Measurements from ENCODE around the gene FRMD4A. TPM values are rescaled to one million over a fixed set of nuclear protein-coding genes. Genes with fewer than 3 reads are reported as not detected.
"Not testable (repeated sequence)": the region's sequence is repeated elsewhere in the genome, so short reads cannot be mapped to it uniquely, and the experiment has no call there.

The FRMD4A gene
- total RNA-seq, 1 donor from 2014 or later = 20.2 TPM

- H4K20me1 ChIP-seq (ENCODE audit: low read depth) = no peaks in the 10 kb centered on the region
- TF ChIP-seq CTCF (IDR thresholded peaks at IDR 0.05) = no peak
- no peak for TF ChIP-seq EZH2 (IDR thresholded peaks at IDR 0.05)
- TF ChIP-seq EZH2phosphoT487 (IDR thresholded peaks at IDR 0.05) = no peak
- H3K36me3 Mint-ChIP-seq = no peaks in the 10 kb centered on the region
These were observed 94.4 kb downstream of the FRMD4A start for GRCh38 chr10:14236341-14236740.

GRCh38 chr10:14235566-14236195, 95.0 kb downstream of the FRMD4A start:
- Histone ChIP-seq H3K4me2 (no peak overlapping the region), H3K27me3 (peaks cover 3% of the 10 kb centered on the region), H3K9me3 (ENCODE audit: low read depth) (no peaks in the 10 kb centered on the region), H3K36me3 (no peaks in the 10 kb centered on the region), H4K20me1 (ENCODE audit: low read depth) (no peaks in the 10 kb centered on the region), H2AFZ (replicated peaks) (no peak overlapping the region), H3K4me1 (peaks cover 3% of the 10 kb centered on the region), H3K27ac (no peak overlapping the region), H3K9ac (no peak overlapping the region), H3K4me3 (no peak overlapping the region), H3F3A (ENCODE audit: low read depth) (peaks cover 4% of the 10 kb centered on the region), H3K79me2 (ENCODE audit: low read depth) (no peaks in the 10 kb centered on the region)
- TF ChIP-seq EZH2phosphoT487 (IDR thresholded peaks at IDR 0.05) (no peak), EZH2 (IDR thresholded peaks at IDR 0.05) (no peak), CTCF (IDR thresholded peaks at IDR 0.05) (no peak)
- no peak for DNase-seq (ENCODE audit: low spot score)
- peak overlapping the region; percentile 55 for H3K27ac Mint-ChIP-seq
- peaks cover 8% of the 10 kb centered on the region for H3K9me3 Mint-ChIP-seq
- no peak overlapping the region for H3K4me3 Mint-ChIP-seq
- no peaks in the 10 kb centered on the region for H3K36me3 Mint-ChIP-seq
- H3K27me3 Mint-ChIP-seq (ENCODE audit: insufficient read depth, low read depth) = peaks cover 15% of the 10 kb centered on the region
- peaks cover 34% of the 10 kb centered on the region for H3K4me1 Mint-ChIP-seq

More at GRCh38 chr10:14236341-14236740, 94.4 kb downstream of the FRMD4A start:
- peaks cover 3% of the 10 kb centered on the region for H3K27me3 ChIP-seq
- no peak overlapping the region for H3K4me3 ChIP-seq
- H3K9me3 ChIP-seq (ENCODE audit: low read depth) = no peaks in the 10 kb centered on the region
- no peaks in the 10 kb centered on the region for H3K79me2 ChIP-seq (ENCODE audit: low read depth)
- H3K9me3 Mint-ChIP-seq = peaks cover 6% of the 10 kb centered on the region
- no peaks in the 10 kb centered on the region for H3K36me3 ChIP-seq
- peaks cover 11% of the 10 kb centered on the region for H3K27me3 Mint-ChIP-seq (ENCODE audit: insufficient read depth, low read depth)
- no peak overlapping the region for H2AFZ ChIP-seq (replicated peaks)
- no peak overlapping the region for H3K4me2 ChIP-seq
- H3K27ac ChIP-seq = no peak overlapping the region
- no peak overlapping the region for H3K4me3 Mint-ChIP-seq
- H3K9ac ChIP-seq = no peak overlapping the region
- peaks cover 3% of the 10 kb centered on the region for H3K4me1 ChIP-seq
- peaks cover 40% of the 10 kb centered on the region for H3K4me1 Mint-ChIP-seq
- DNase-seq (ENCODE audit: low spot score) = no peak
- H3K27ac Mint-ChIP-seq = no peak overlapping the region
- H3F3A ChIP-seq (ENCODE audit: low read depth) = peaks cover 4% of the 10 kb centered on the region

GRCh38 chr10:14233566-14233965, 97.2 kb downstream of the FRMD4A start:
- DNase-seq (ENCODE audit: low spot score) = no peak
- no peak overlapping the region for H3K27ac ChIP-seq

GRCh38 chr10:14228798-14229197, 101.9 kb downstream of the FRMD4A start:
- H3K9me3 ChIP-seq (ENCODE audit: low read depth); H4K20me1 ChIP-seq (ENCODE audit: low read depth); DNase-seq (ENCODE audit: low spot score); H3K4me1 ChIP-seq; H3K79me2 ChIP-seq (ENCODE audit: low read depth); H3F3A ChIP-seq (ENCODE audit: low read depth); H3K9ac ChIP-seq; H3K4me2 ChIP-seq; H3K27ac Mint-ChIP-seq; H3K4me3 ChIP-seq; H3K27ac ChIP-seq; H3K27me3 ChIP-seq; H3K36me3 ChIP-seq; H3K36me3 Mint-ChIP-seq; H3K4me3 Mint-ChIP-seq; H2AFZ ChIP-seq (replicated peaks): not testable (repeated sequence)
- Mint-ChIP-seq H3K27me3 (ENCODE audit: insufficient read depth, low read depth) (peaks cover 18% of the 10 kb centered on the region), H3K9me3 (peaks cover 20% of the 10 kb centered on the region), H3K4me1 (peaks cover 37% of the 10 kb centered on the region)

More at GRCh38 chr10:14233566-14233965, 97.2 kb downstream of the FRMD4A start:
- no peaks in the 10 kb centered on the region for H3F3A ChIP-seq (ENCODE audit: low read depth)
- H3K79me2 ChIP-seq (ENCODE audit: low read depth) = no peaks in the 10 kb centered on the region
- peaks cover 31% of the 10 kb centered on the region for H3K4me1 Mint-ChIP-seq
- peaks cover 11% of the 10 kb centered on the region for H3K27me3 Mint-ChIP-seq (ENCODE audit: insufficient read depth, low read depth)
- H3K36me3 ChIP-seq = no peaks in the 10 kb centered on the region
- H3K9ac ChIP-seq = no peak overlapping the region
- peak overlapping the region; percentile 21 for H2AFZ ChIP-seq (replicated peaks)
- H3K36me3 Mint-ChIP-seq = no peaks in the 10 kb centered on the region
- H3K4me3 ChIP-seq = no peak overlapping the region
- H3K4me3 Mint-ChIP-seq = no peak overlapping the region
- TF ChIP-seq EZH2phosphoT487 (IDR thresholded peaks at IDR 0.05) (no peak), EZH2 (IDR thresholded peaks at IDR 0.05) (no peak), CTCF (IDR thresholded peaks at IDR 0.05) (no peak)
- H3K9me3 Mint-ChIP-seq = peaks cover 13% of the 10 kb centered on the region
- no peak overlapping the region for H3K4me2 ChIP-seq
- no peaks in the 10 kb centered on the region for H3K9me3 ChIP-seq (ENCODE audit: low read depth)
- H3K27me3 ChIP-seq = no peaks in the 10 kb centered on the region
- no peaks in the 10 kb centered on the region for H4K20me1 ChIP-seq (ENCODE audit: low read depth)
- H3K27ac Mint-ChIP-seq = no peak overlapping the region
- peaks cover 3% of the 10 kb centered on the region for H3K4me1 ChIP-seq

All from neural progenitor cell (in vitro differentiated cells).